A673 (cell line): Measurements from ENCODE around the gene CERS6.

Source experiments
- CTCF ChIP-seq: fragments of 300-800, 200-600 bp; sonication (generic); conservative IDR thresholded peaks from 2 replicates; pipeline ENCODE4 v1.5.1; 2017; ENCODE audit warnings: low read depth, mild to moderate bottlenecking, antibody characterized with exemption, low read length, moderate library complexity, mixed read lengths
- EZH2 ChIP-seq: fragments of 200-600 bp; sonication (generic); IDR thresholded peaks from 2 replicates; pipeline ENCODE4 v1.6.1; 2017; ENCODE audit warnings: borderline replicate concordance, low read depth, mild to moderate bottlenecking, mixed read lengths, antibody characterized with exemption, low read length; ENCODE audit not compliant: poor library complexity, severe bottlenecking

- no peak for TF ChIP-seq CTCF
- TF ChIP-seq EZH2, result no peak
Observed at GRCh38 chr2:168690381-168690885, 234.4 kb downstream of the CERS6 start.
